ENCODE results near the gene NAGLU.

DNA sequence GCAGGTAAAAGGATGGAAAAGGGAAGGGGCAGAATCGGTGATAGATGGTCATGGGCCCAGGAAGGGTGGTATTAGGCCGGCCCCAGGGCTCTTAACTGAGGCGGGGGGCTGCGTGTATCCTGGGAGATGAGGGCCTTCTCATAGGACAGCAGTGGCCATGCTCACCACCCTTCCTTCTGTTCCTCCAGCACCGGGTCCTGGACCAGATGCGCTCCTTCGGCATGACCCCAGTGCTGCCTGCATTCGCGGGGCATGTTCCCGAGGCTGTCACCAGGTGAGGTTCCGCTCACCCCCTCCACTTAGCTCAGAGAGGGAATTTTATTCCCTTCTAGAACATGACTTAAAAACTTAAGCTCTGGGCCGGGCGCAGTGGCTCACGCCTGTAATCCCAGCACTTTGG lies 2.4 kb downstream of the NAGLU start:
- TF ChIP-seq, protein P1, sequence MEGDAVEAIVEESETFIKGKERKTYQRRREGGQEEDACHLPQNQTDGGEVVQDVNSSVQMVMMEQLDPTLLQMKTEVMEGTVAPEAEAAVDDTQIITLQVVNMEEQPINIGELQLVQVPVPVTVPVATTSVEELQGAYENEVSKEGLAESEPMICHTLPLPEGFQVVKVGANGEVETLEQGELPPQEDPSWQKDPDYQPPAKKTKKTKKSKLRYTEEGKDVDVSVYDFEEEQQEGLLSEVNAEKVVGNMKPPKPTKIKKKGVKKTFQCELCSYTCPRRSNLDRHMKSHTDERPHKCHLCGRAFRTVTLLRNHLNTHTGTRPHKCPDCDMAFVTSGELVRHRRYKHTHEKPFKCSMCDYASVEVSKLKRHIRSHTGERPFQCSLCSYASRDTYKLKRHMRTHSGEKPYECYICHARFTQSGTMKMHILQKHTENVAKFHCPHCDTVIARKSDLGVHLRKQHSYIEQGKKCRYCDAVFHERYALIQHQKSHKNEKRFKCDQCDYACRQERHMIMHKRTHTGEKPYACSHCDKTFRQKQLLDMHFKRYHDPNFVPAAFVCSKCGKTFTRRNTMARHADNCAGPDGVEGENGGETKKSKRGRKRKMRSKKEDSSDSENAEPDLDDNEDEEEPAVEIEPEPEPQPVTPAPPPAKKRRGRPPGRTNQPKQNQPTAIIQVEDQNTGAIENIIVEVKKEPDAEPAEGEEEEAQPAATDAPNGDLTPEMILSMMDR (conservative IDR thresholded peaks at IDR 0.05 in 1 of 2, IDR thresholded peaks at IDR 0.05 in 1 of 2; ENCODE audit: extremely low read depth in 1 of 2, insufficient read depth in 1 of 2, low read depth in 1 of 2, low read length in 2 of 2): no peak
- no peak for TF ChIP-seq EZH2 (IDR thresholded peaks at IDR 0.05; ENCODE audit: borderline replicate concordance, low read length)

Data from mammary epithelial cell (primary cell).